Measurements from ENCODE around the gene KCNC3. TPM values are rescaled to one million over a fixed set of nuclear protein-coding genes. Genes with fewer than 3 reads are reported as not detected.

KCNC3 gene
- total and polyA plus RNA-seq, 2 donors (not counting 3 experiments of a cell fraction or from before 2014, with no cell fraction given) = 0.22 to 0.91 TPM

DNA sequence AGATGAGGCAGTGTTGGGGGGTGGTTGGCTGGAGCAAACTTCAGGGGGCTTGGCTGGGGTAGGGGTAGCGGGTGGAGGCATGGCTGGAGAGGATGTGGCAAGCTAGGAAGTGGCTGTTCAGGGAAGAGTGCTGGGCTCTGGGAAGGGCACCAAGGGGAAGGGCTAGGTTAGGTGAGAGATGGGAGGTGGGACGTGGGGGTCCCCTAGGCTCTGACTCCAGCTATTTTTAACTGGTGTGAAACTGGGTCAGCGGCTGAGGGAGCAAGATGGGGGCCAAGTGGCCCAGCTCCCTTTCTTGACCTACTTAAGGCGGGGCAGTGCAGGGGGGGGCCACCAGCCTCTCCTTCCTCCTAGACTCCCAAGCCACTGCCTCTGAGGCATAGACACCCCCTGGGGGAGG lies 7.3 kb downstream of the KCNC3 start:
- Histone ChIP-seq H3K4me3 (replicated peaks in 1 of 3; ENCODE audit: insufficient read depth in 1 of 3, low read depth in 1 of 3, low read length in 3 of 3) (no peak overlapping the region), H4K20me1 (replicated peaks; ENCODE audit: control insufficient read depth, extremely low read depth, insufficient read depth, low read length) (no peaks in the 10 kb centered on the region), H3K27me3 (ENCODE audit: control insufficient read depth in 2 of 2, insufficient read depth in 2 of 2, low read length in 2 of 2) (peaks cover 9 to 10% of the 10 kb centered on the region in 2 experiments), H3K27ac (ENCODE audit: insufficient read depth, low read depth, low read length) (no peak overlapping the region), H3K9ac (replicated peaks; ENCODE audit: extremely low read depth, insufficient read depth, low read length) (no peak overlapping the region), H3K36me3 (ENCODE audit: control insufficient read depth in 2 of 2, extremely low read depth in 1 of 2, insufficient read depth in 2 of 2, low read length in 2 of 2) (no peaks in the 10 kb centered on the region), H2AFZ (ENCODE audit: low read depth, low read length) (no peak overlapping the region), H3K4me1 (ENCODE audit: control insufficient read depth, extremely low read depth, insufficient read depth, low read length) (no peaks in the 10 kb centered on the region), H3K4me2 (ENCODE audit: insufficient read depth, low read length) (no peak overlapping the region), H3K9me3 (replicated peaks; ENCODE audit: control insufficient read depth, insufficient read depth, low read length) (no peaks in the 10 kb centered on the region), H3K79me2 (ENCODE audit: control insufficient read depth, insufficient read depth, low read length) (no peaks in the 10 kb centered on the region), H3K9me1 (replicated peaks; ENCODE audit: control insufficient read depth, extremely low read depth, insufficient read depth, low read length) (no peaks in the 10 kb centered on the region)
- no peak for FAIRE-seq
- intact Hi-C loops (cut with micrococcal nuclease) (no loop called here), dilution Hi-C loops (cut with MboI; ENCODE audit: extremely low pct_ligation_motif_present, low sequenced_read_pairs) (no loop called here)
- CTCF ChIA-PET = no interaction called here
- no TSS peak for BruUV-seq (replicated peaks)
- no peak for DNase-seq (ENCODE audit: low read depth, low spot score)
- TF ChIP-seq POLR2AphosphoS5 (IDR thresholded peaks at IDR 0.05; ENCODE audit: insufficient read depth, low read depth, low read length) (no peak), MAX (IDR thresholded peaks at IDR 0.05; ENCODE audit: insufficient read depth, insufficient read length) (no peak), CTCF (IDR thresholded peaks at IDR 0.05; ENCODE audit: extremely low read depth in 1 of 2, insufficient read depth in 1 of 2, low read depth in 1 of 2, low read length in 2 of 2) (no peak), GATA2 (IDR thresholded peaks at IDR 0.05; ENCODE audit: insufficient read depth, insufficient read length, low read depth, low read length) (no peak), EZH2 (IDR thresholded peaks at IDR 0.05; ENCODE audit: borderline replicate concordance, low read depth, low read length, severe bottlenecking) (no peak), MYC (IDR thresholded peaks at IDR 0.05; ENCODE audit: low read depth, low read length) (no peak), JUN (IDR thresholded peaks at IDR 0.05; ENCODE audit: borderline replicate concordance, insufficient read depth, insufficient read length, low read depth) (no peak)
- POLR2A ChIA-PET = no interaction called here

All from endothelial cell of umbilical vein (primary cell).